H9 (cell line): ENCODE measurements around the gene MAML3. TPM values are rescaled to one million over a fixed set of nuclear protein-coding genes. Genes with fewer than 3 reads are reported as not detected.

Experiments used
- DNase-seq: peaks from one replicate; pipeline ENCODE4 v3.0.0-alpha.2; 2017
- H2AFZ ChIP-seq: one replicate; pipeline ENCODE4 v1.6.1; 2013; ENCODE audit warnings: mild to moderate bottlenecking, low read length, control low read depth, moderate library complexity
- H2AK5ac ChIP-seq: 2 replicates; pipeline ENCODE4 v1.6.1; 2013; ENCODE audit warnings: low read length, control low read depth, mixed read lengths; ENCODE audit not compliant: insufficient read length
- H2BK120ac ChIP-seq: one replicate; pipeline ENCODE4 v1.6.1; 2013; ENCODE audit warnings: low read depth, mild to moderate bottlenecking, low read length, control low read depth, inconsistent platforms; ENCODE audit not compliant: poor library complexity, severe bottlenecking
- H2BK12ac ChIP-seq: 2 replicates; pipeline ENCODE4 v1.6.1; 2013; ENCODE audit warnings: low read length, control low read depth, mixed read lengths, low read depth; ENCODE audit not compliant: insufficient read length
- H2BK15ac ChIP-seq: 2 replicates; pipeline ENCODE4 v1.6.1; 2013; ENCODE audit warnings: low read depth, low read length, control low read depth
- H2BK20ac ChIP-seq: one replicate; pipeline ENCODE4 v1.6.1; 2013; ENCODE audit warnings: low read depth, mild to moderate bottlenecking, low read length, control low read depth, inconsistent platforms; ENCODE audit not compliant: poor library complexity, severe bottlenecking
- H2BK5ac ChIP-seq: 2 replicates; pipeline ENCODE4 v1.6.1; 2013; ENCODE audit warnings: low read length, control low read depth, mixed read lengths; ENCODE audit not compliant: insufficient read length
- H3K14ac ChIP-seq: 2 replicates; pipeline ENCODE4 v1.6.1; 2013; ENCODE audit warnings: low read length, control low read depth; ENCODE audit not compliant: insufficient read depth
- H3K18ac ChIP-seq: 2 replicates; pipeline ENCODE4 v1.6.1; 2013; ENCODE audit warnings: low read depth, mild to moderate bottlenecking, mixed read lengths, low read length, control low read depth; ENCODE audit not compliant: insufficient read length
- H3K23ac ChIP-seq: 2 replicates; pipeline ENCODE4 v1.6.1; 2013; ENCODE audit warnings: low read length, control low read depth, mixed read lengths, low read depth; ENCODE audit not compliant: insufficient read length
- H3K23me2 ChIP-seq: 2 replicates; pipeline ENCODE4 v1.6.1; 2013; ENCODE audit warnings: low read depth, mild to moderate bottlenecking, mixed read lengths, low read length, control low read depth; ENCODE audit not compliant: insufficient read length, poor library complexity, severe bottlenecking
- H3K27ac ChIP-seq: 2 replicates; pipeline ENCODE4 v1.5.1; 2013; ENCODE audit warnings: low read length, control low read depth, mixed read lengths, low read depth; ENCODE audit not compliant: insufficient read length
- H3K27me3 ChIP-seq: 2 replicates; pipeline ENCODE4 v1.6.1; 2013; ENCODE audit warnings: low read length, control low read depth, inconsistent platforms; ENCODE audit not compliant: insufficient read depth
- H3K4ac ChIP-seq: 2 replicates; pipeline ENCODE4 v1.6.1; 2013; ENCODE audit warnings: low read depth, mild to moderate bottlenecking, control low read depth, inconsistent platforms, low read length, moderate library complexity
- H3K4me1 ChIP-seq: 2 replicates; pipeline ENCODE4 v1.6.1; 2013; ENCODE audit warnings: low read length, control low read depth, inconsistent platforms; ENCODE audit not compliant: insufficient read depth
- H3K4me2 ChIP-seq: 2 replicates; pipeline ENCODE4 v1.6.1; 2013; ENCODE audit warnings: low read length, control low read depth, mixed read lengths; ENCODE audit not compliant: insufficient read length, insufficient read depth
- H3K56ac ChIP-seq: 2 replicates; pipeline ENCODE4 v1.6.1; 2013; ENCODE audit warnings: low read depth, mild to moderate bottlenecking, mixed read lengths, low read length, control low read depth; ENCODE audit not compliant: insufficient read length
- H3K79me1 ChIP-seq: 2 replicates; pipeline ENCODE4 v1.6.1; 2013; ENCODE audit warnings: low read depth, mild to moderate bottlenecking, moderate library complexity, low read length, control low read depth, inconsistent platforms; ENCODE audit not compliant: insufficient read depth, poor library complexity, severe bottlenecking
- H3K79me2 ChIP-seq: 2 replicates; pipeline ENCODE4 v1.6.1; 2013; ENCODE audit warnings: low read length, control low read depth, inconsistent platforms; ENCODE audit not compliant: insufficient read depth
- H3K9ac ChIP-seq: 2 replicates; pipeline ENCODE4 v1.6.1; 2013; ENCODE audit warnings: low read length, control low read depth, mixed read lengths; ENCODE audit not compliant: insufficient read length; ENCODE audit errors: extremely low read depth
- H3K9me3 ChIP-seq: one replicate; pipeline ENCODE4 v1.6.1; 2013; ENCODE audit warnings: low read depth, low read length, inconsistent platforms; ENCODE audit not compliant: control insufficient read depth
- H3T11ph ChIP-seq: one replicate; pipeline ENCODE4 v1.6.1; 2013; ENCODE audit warnings: mild to moderate bottlenecking, low read length, control low read depth, inconsistent platforms
- H4K20me1 ChIP-seq: one replicate; pipeline ENCODE4 v1.6.1; 2013; ENCODE audit not compliant: control insufficient read depth, insufficient read length, insufficient read depth
- H4K5ac ChIP-seq: 2 replicates; pipeline ENCODE4 v1.6.1; 2013; ENCODE audit warnings: low read depth, mild to moderate bottlenecking, mixed read lengths, low read length, control low read depth; ENCODE audit not compliant: insufficient read length
- H4K8ac ChIP-seq: replicated peaks from 2 replicates; pipeline ENCODE4 v1.6.1; 2013; ENCODE audit warnings: low read length, control low read depth, mixed read lengths, low read depth; ENCODE audit not compliant: insufficient read length
- H4K91ac ChIP-seq: 2 replicates; pipeline ENCODE4 v1.6.1; 2013; ENCODE audit warnings: low read depth, mild to moderate bottlenecking, moderate library complexity, mixed read lengths, low read length, control low read depth; ENCODE audit not compliant: insufficient read length
- H3K27ac Mint-ChIP-seq, 3 experiments: 2 replicates in 2 of 3; 3 replicates in 1 of 3; pipeline ENCODE4 v1.8.0; 2020 to 2021; ENCODE audit warnings: mixed read lengths in 3 of 3, mild to moderate bottlenecking in 1 of 3, moderate library complexity in 1 of 3
- H3K27me3 Mint-ChIP-seq: 2 replicates; pipeline ENCODE4 v1.8.0; 2021; ENCODE audit warnings: low read depth, mild to moderate bottlenecking, moderate library complexity, mixed read lengths
- H3K36me3 Mint-ChIP-seq, 3 experiments: 2 replicates in 2 of 3; 3 replicates in 1 of 3; pipeline ENCODE4 v1.8.0; 2020 to 2021; ENCODE audit warnings: low read depth in 3 of 3, mixed read lengths in 3 of 3; ENCODE audit not compliant: insufficient read depth in 1 of 3
- H3K4me1 Mint-ChIP-seq, 2 experiments: 2 replicates each; pipeline ENCODE4 v1.8.0; 2020; ENCODE audit warnings: mixed read lengths in 2 of 2
- H3K4me3 Mint-ChIP-seq, 2 experiments: 2 replicates in 1 of 2; 3 replicates in 1 of 2; pipeline ENCODE4 v1.8.0; 2020 to 2021; ENCODE audit warnings: mild to moderate bottlenecking in 2 of 2, mixed read lengths in 2 of 2, moderate library complexity in 1 of 2
- H3K9me3 Mint-ChIP-seq, 2 experiments: 2 replicates in 1 of 2; 3 replicates in 1 of 2; pipeline ENCODE4 v1.8.0; 2020; ENCODE audit warnings: mild to moderate bottlenecking in 2 of 2, mixed read lengths in 2 of 2, moderate library complexity in 1 of 2
- WGBS: extraction: QIAGEN DNeasy Blood & Tissue Kit; methylation state at CpG from one replicate; pipeline ENCODE4 v1.1.7; 2013; ENCODE audit warnings: missing lambda C conversion rate, low lambda C conversion rate, mixed read lengths; ENCODE audit not compliant: insufficient read length; ENCODE audit errors: extremely low coverage; 5-methylcytosine and 5-hydroxymethylcytosine counted together
- total RNA-seq: library from RNA; stranded (reverse); gene quantifications from 2 replicates; pipeline ENCODE4 v1.2.1, GENCODE V29; 2021
- TF ChIP-seq, protein P1 (sequence below): fragments of 200-600 bp; sonication (generic); conservative IDR thresholded peaks from 3 replicates; pipeline ENCODE4 v1.8.0; 2021; ENCODE audit warnings: antibody characterized with exemption, mild to moderate bottlenecking

Gene MAML3
- total RNA-seq, 1 experiment from 2014 or later: 3.9 TPM

- no peaks in the 10 kb centered on the region for H3K79me1 ChIP-seq
- H3K27ac ChIP-seq: no peak overlapping the region
- Mint-ChIP-seq H3K27ac (no peak overlapping the region), H3K36me3 (peaks cover 1 to 4% (median 2%) of the 10 kb centered on the region in 3 experiments; a peak in 4 of 7 replicates), H3K4me3 (no peak overlapping the region), H3K27me3 (peaks cover 63% of the 10 kb centered on the region), H3K4me1 (peaks cover 5 to 8% of the 10 kb centered on the region in 2 experiments; a peak in 1 of 4 replicates), H3K9me3 (peaks cover 3 to 5% of the 10 kb centered on the region in 2 experiments)
- no CpG with 5 or more reads among the region's 4 CpGs for WGBS
- H4K8ac ChIP-seq: no peak overlapping the region
- H2BK20ac ChIP-seq: no peak overlapping the region
- TF ChIP-seq, protein P1, sequence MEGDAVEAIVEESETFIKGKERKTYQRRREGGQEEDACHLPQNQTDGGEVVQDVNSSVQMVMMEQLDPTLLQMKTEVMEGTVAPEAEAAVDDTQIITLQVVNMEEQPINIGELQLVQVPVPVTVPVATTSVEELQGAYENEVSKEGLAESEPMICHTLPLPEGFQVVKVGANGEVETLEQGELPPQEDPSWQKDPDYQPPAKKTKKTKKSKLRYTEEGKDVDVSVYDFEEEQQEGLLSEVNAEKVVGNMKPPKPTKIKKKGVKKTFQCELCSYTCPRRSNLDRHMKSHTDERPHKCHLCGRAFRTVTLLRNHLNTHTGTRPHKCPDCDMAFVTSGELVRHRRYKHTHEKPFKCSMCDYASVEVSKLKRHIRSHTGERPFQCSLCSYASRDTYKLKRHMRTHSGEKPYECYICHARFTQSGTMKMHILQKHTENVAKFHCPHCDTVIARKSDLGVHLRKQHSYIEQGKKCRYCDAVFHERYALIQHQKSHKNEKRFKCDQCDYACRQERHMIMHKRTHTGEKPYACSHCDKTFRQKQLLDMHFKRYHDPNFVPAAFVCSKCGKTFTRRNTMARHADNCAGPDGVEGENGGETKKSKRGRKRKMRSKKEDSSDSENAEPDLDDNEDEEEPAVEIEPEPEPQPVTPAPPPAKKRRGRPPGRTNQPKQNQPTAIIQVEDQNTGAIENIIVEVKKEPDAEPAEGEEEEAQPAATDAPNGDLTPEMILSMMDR: no peak
- H4K91ac ChIP-seq: no peak overlapping the region
- no peaks in the 10 kb centered on the region for H3K9me3 ChIP-seq
- no peak overlapping the region for H3K4me2 ChIP-seq
- H3T11ph ChIP-seq: no peak overlapping the region
- H3K27me3 ChIP-seq: peaks cover 14% of the 10 kb centered on the region; the same call in 1 of the 2 replicates
- H4K20me1 ChIP-seq: no peaks in the 10 kb centered on the region
- DNase-seq: no peak
- H2BK5ac ChIP-seq: no peak overlapping the region
- no peaks in the 10 kb centered on the region for H3K79me2 ChIP-seq
- H3K4me1 ChIP-seq: no peaks in the 10 kb centered on the region
- H2BK15ac ChIP-seq: no peak overlapping the region
- H2AFZ ChIP-seq: no peak overlapping the region
- H4K5ac ChIP-seq: no peak overlapping the region
- H3K9ac ChIP-seq: no peak overlapping the region
- H3K4ac ChIP-seq: no peak overlapping the region
- no peak overlapping the region for H2AK5ac ChIP-seq
- H3K14ac ChIP-seq: no peak overlapping the region
- no peak overlapping the region for H3K23ac ChIP-seq
- H2BK120ac ChIP-seq: no peak overlapping the region
- no peak overlapping the region for H3K56ac ChIP-seq
- H2BK12ac ChIP-seq: no peak overlapping the region
- no peak overlapping the region for H3K18ac ChIP-seq
- H3K23me2 ChIP-seq: no peaks in the 10 kb centered on the region
Measured at GRCh38 chr4:139711461-139711860, 442.5 kb downstream of the MAML3 start.
